ENCODE measurements around the gene GNLY. TPM values are rescaled to one million over a fixed set of nuclear protein-coding genes. Genes with fewer than 3 reads are reported as not detected.

The GNLY gene
- total RNA-seq, 1 donor from 2014 or later: 18.5 TPM

GRCh38 chr2:85741833-85742455, 47.8 kb downstream of the GNLY start:
- no peaks in the 10 kb centered on the region for H3K36me3 ChIP-seq
- ATAC-seq: peak; percentile 83
- peaks cover 65% of the 10 kb centered on the region for H3K4me1 ChIP-seq
- peak overlapping the region; percentile 92 for H3K27ac ChIP-seq
- peak; percentile 89 for DNase-seq
- TF ChIP-seq CTCF (IDR thresholded peaks at IDR 0.05): no peak
- no peaks in the 10 kb centered on the region for H3K9me3 ChIP-seq
- H3K4me3 ChIP-seq: peak overlapping the region; percentile 9
- intact Hi-C loops (cut with DNase I): no loop called here
- H3K27me3 ChIP-seq: no peaks in the 10 kb centered on the region

GRCh38 chr2:85743304-85743978, 49.3 kb downstream of the GNLY start:
- Histone ChIP-seq H3K9me3 (no peaks in the 10 kb centered on the region), H3K27me3 (no peaks in the 10 kb centered on the region), H3K4me1 (peaks cover 60% of the 10 kb centered on the region), H3K4me3 (no peak overlapping the region), H3K36me3 (no peaks in the 10 kb centered on the region), H3K27ac (peak overlapping the region; percentile 85)
- peak; percentile 56 for DNase-seq
- TF ChIP-seq CTCF (IDR thresholded peaks at IDR 0.05): no peak
- intact Hi-C loops (cut with DNase I): no loop called here
- ATAC-seq: no peak

- intact Hi-C loops (cut with DNase I): no loop called here
- Histone ChIP-seq H3K4me1 (peaks cover 65% of the 10 kb centered on the region), H3K9me3 (no peaks in the 10 kb centered on the region), H3K27me3 (no peaks in the 10 kb centered on the region), H3K4me3 (no peak overlapping the region), H3K36me3 (no peaks in the 10 kb centered on the region), H3K27ac (peak overlapping the region; percentile 72)
- ATAC-seq (no peak), DNase-seq (no peak)
- no peak for TF ChIP-seq CTCF (IDR thresholded peaks at IDR 0.05)
These were observed 49.9 kb downstream of the GNLY start for GRCh38 chr2:85744055-85744454.

GRCh38 chr2:85744741-85745601, 50.8 kb downstream of the GNLY start:
- ATAC-seq (no peak), DNase-seq (peak; percentile 43)
- Histone ChIP-seq H3K27me3 (no peaks in the 10 kb centered on the region), H3K36me3 (no peaks in the 10 kb centered on the region), H3K4me3 (no peak overlapping the region), H3K27ac (peak overlapping the region; percentile 72), H3K4me1 (peaks cover 72% of the 10 kb centered on the region), H3K9me3 (no peaks in the 10 kb centered on the region)
- no peak for TF ChIP-seq CTCF (IDR thresholded peaks at IDR 0.05)
- intact Hi-C loops (cut with DNase I): no loop called here

- no peak for ATAC-seq
- intact Hi-C loops (cut with DNase I): no loop called here
- H3K4me1 ChIP-seq: peaks cover 76% of the 10 kb centered on the region
These were observed 51.5 kb downstream of the GNLY start for GRCh38 chr2:85745619-85746018.

More at GRCh38 chr2:85745619-85746018, 51.5 kb downstream of the GNLY start:
- TF ChIP-seq CTCF (IDR thresholded peaks at IDR 0.05): no peak
- Histone ChIP-seq H3K27me3 (no peaks in the 10 kb centered on the region), H3K36me3 (no peaks in the 10 kb centered on the region), H3K27ac (peak overlapping the region; percentile 72), H3K4me3 (no peak overlapping the region), H3K9me3 (no peaks in the 10 kb centered on the region)
- peak; percentile 40 for DNase-seq

Data from upper lobe of right lung (tissue), 1 donor.